Lung (tissue), 12 donors: Measurements from ENCODE around the gene TSR3. TPM values are rescaled to one million over a fixed set of nuclear protein-coding genes. Genes with fewer than 3 reads are reported as not detected.

Experiments used
- ATAC-seq: fragments of 200-7000 bp; cut with Tn5 transposase; one replicate; pipeline ENCODE4 v1.9.1; 2020; ENCODE audit warnings: moderate number of reproducible peaks; ENCODE audit not compliant: insufficient read depth, low FRiP score
- DNase-seq, 3 donors: peaks; one replicate each; pipeline ENCODE4 v3.0.0-alpha.2; 2013 to 2017
- H3K27ac ChIP-seq, 2 donors: one replicate each; pipeline ENCODE4 v1.5.1; 2013; ENCODE audit warnings: mild to moderate bottlenecking in 2 of 2, moderate library complexity in 2 of 2, control low read depth in 1 of 2, inconsistent platforms in 1 of 2, low read depth in 1 of 2, low read length in 1 of 2
- H3K27me3 ChIP-seq, 3 donors: one replicate each; pipeline ENCODE4 v1.5.1; 2013; ENCODE audit warnings: low read length in 2 of 3; ENCODE audit not compliant: control insufficient read depth in 3 of 3, insufficient read depth in 3 of 3
- H3K36me3 ChIP-seq, 4 donors: one replicate each; pipeline ENCODE4 v1.5.1; 2013; ENCODE audit warnings: low read length in 4 of 4, mild to moderate bottlenecking in 1 of 4, moderate library complexity in 1 of 4; ENCODE audit not compliant: control insufficient read depth in 4 of 4, insufficient read depth in 4 of 4
- H3K4me1 ChIP-seq, 5 donors: one replicate each; pipeline ENCODE4 v1.5.1; 2013; ENCODE audit warnings: low read length in 5 of 5, mild to moderate bottlenecking in 2 of 5, moderate library complexity in 1 of 5; ENCODE audit not compliant: control insufficient read depth in 5 of 5, insufficient read depth in 5 of 5
- H3K4me3 ChIP-seq: one replicate; pipeline ENCODE4 v1.5.1; 2013; ENCODE audit warnings: mild to moderate bottlenecking, control low read depth, moderate library complexity
- H3K9ac ChIP-seq, 2 donors: one replicate each; pipeline ENCODE4 v1.5.1; 2013; ENCODE audit warnings: low read length in 2 of 2, control low read depth in 1 of 2; ENCODE audit not compliant: insufficient read depth in 1 of 2
- H3K9me3 ChIP-seq, 4 donors: one replicate each; pipeline ENCODE4 v1.5.1; 2013; ENCODE audit warnings: low read length in 3 of 4, mild to moderate bottlenecking in 1 of 4, moderate library complexity in 1 of 4; ENCODE audit not compliant: control insufficient read depth in 4 of 4, insufficient read depth in 3 of 4
- WGBS, 2 donors: extraction: QIAGEN DNeasy Blood & Tissue Kit; methylation state at CpG; one replicate each; pipeline ENCODE4 v1.1.7; 2013; 5-methylcytosine and 5-hydroxymethylcytosine counted together
- polyA plus RNA-seq, 2 donors: library from polyadenylated mRNA; stranded (reverse); fragments of 200-250 nt; gene quantifications; one replicate each; pipeline ENCODE4 v1.2.1, GENCODE V29; 2013
- total RNA-seq, 2 donors: library from RNA; depleted of rRNA in 1 of 2; stranded (reverse); fragments of >200 nt in 1 of 2; gene quantifications; one replicate each; pipeline ENCODE4 v1.2.1, GENCODE V29; 2014 to 2021
- TF ChIP-seq, protein P1 (sequence below): IDR thresholded peaks from 2 replicates; pipeline ENCODE4 v1.5.1; 2012; ENCODE audit warnings: mild to moderate bottlenecking; ENCODE audit errors: control extremely low read depth, extremely low read depth
- donor health status: control.
- donor health status: control.
- donor health status: Bipolar disorder and iron deficiency.
- donor health status: healthy.
- donor health status: DM: yes; HTN: yes; CAD: no.

The TSR3 gene
- total and polyA plus RNA-seq, 4 donors = 32.5 to 66.4 (median 56.6) TPM

DNA sequence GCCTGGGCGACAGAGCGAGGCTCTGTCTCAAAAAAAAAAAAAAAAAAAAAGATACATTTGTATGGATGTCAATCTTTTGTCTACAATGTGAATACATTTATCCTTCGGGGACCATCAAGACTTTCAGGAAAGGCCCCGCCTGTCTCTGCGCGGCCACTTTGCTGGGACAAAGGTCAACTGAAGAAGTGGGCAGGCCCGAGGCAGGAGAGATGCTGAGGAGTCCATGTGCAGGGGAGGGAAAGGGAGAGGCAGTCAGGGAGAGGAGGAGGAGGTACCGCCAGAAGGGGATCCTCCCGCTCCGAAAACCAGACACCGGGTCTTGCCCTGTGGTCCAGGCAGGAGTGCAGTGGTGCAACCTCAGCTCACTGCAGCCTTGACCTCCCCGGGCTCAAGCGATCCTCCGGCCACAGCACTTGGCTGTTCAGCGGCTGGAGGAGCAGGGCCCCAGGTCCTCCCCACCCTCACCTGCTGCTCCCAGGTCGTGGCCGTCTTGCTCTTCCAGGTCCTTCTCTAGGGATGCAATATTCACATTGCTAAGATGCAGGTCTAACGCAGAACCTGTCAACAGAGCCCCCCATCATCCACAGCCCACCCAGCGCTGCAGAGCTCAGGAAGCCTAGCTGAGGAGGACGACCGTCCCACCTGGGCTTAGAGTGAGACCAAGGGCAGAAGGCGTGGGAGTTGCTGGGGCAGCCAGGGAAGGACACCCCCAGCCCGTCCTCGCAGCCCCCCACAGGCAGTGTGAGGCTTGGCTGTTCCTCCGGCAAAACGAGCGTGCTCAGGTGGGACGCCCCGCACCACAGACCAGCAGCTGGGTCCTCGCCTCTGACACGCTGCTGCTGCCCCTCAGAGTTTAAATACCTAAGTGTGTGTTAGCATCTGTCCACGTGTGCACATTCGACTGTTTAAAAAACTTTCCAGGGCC is 19.6 kb upstream of the TSR3 start:
- ATAC-seq (no peak), DNase-seq (no peak)
- H3K4me3 ChIP-seq = no peak overlapping the region
- no peak overlapping the region for H3K9ac ChIP-seq
- no peaks in the 10 kb centered on the region for H3K27me3 ChIP-seq
- H3K36me3 ChIP-seq = peaks cover 0 to 48% (median 10%) of the 10 kb centered on the region in 4 donors
- H3K9me3 ChIP-seq = no peaks in the 10 kb centered on the region
- H3K27ac ChIP-seq = no peak overlapping the region
- WGBS, 2 donors = 93 to 94% methylated on average over 33 of the region's 33 CpGs
- no peaks in the 10 kb centered on the region for H3K4me1 ChIP-seq
- TF ChIP-seq, protein P1, sequence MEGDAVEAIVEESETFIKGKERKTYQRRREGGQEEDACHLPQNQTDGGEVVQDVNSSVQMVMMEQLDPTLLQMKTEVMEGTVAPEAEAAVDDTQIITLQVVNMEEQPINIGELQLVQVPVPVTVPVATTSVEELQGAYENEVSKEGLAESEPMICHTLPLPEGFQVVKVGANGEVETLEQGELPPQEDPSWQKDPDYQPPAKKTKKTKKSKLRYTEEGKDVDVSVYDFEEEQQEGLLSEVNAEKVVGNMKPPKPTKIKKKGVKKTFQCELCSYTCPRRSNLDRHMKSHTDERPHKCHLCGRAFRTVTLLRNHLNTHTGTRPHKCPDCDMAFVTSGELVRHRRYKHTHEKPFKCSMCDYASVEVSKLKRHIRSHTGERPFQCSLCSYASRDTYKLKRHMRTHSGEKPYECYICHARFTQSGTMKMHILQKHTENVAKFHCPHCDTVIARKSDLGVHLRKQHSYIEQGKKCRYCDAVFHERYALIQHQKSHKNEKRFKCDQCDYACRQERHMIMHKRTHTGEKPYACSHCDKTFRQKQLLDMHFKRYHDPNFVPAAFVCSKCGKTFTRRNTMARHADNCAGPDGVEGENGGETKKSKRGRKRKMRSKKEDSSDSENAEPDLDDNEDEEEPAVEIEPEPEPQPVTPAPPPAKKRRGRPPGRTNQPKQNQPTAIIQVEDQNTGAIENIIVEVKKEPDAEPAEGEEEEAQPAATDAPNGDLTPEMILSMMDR = no peak

DNA sequence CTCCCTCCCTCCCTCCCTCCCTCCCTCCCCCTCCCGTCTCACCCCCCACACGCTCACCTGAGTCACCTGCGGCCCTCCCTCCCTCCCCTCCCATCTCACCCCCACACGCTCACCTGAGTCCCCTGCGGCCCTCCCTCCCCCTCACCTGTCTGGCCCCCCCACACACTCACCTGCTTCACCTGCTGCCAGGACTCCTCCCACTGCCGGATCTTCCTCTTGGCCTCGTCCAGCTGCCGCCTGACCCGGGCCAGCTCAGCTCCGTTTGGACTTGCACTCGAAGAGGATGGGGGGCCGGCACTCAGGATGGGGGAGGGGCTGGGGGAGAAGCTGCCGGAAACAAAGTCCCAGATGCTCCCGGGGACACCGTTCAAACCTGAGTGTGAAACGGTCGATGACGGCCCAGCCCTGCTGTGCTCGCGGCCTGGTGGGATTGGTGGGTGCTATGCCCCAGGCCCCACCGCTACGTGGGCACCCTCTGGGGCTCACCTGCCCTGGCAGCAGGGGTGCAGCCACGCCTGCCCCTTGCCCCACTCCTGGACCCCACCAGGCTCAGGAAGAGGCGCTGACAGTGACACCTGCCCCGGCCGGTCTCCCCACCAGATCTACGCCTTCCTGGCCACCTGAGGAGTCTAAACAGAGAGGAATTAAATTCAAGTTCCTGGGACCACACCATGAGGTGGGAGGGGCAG is 16.0 kb upstream of the TSR3 start:
- TF ChIP-seq, protein P1 = no peak
- 90 to 91% methylated on average over 22 to 27 of the region's 27 CpGs for WGBS, 2 donors
- no peak overlapping the region for H3K27ac ChIP-seq
- no peaks in the 10 kb centered on the region for H3K27me3 ChIP-seq
- no peaks in the 10 kb centered on the region for H3K9me3 ChIP-seq
- H3K9ac ChIP-seq = no peak overlapping the region
- H3K36me3 ChIP-seq = peaks cover 0 to 54% (median 21%) of the 10 kb centered on the region in 4 donors
- ATAC-seq = no peak
- no peaks in the 10 kb centered on the region for H3K4me1 ChIP-seq
- no peak for DNase-seq
- H3K4me3 ChIP-seq = no peak overlapping the region

- no peak for ATAC-seq
- Histone ChIP-seq H3K4me3 (no peak overlapping the region), H3K27ac (no peak overlapping the region), H3K9ac (no peak overlapping the region), H3K27me3 (no peaks in the 10 kb centered on the region), H3K9me3 (no peaks in the 10 kb centered on the region), H3K36me3 (peaks cover 3 to 62% (median 24%) of the 10 kb centered on the region in 4 donors), H3K4me1 (no peaks in the 10 kb centered on the region)
- WGBS, 2 donors = 92% methylated on average over 19 to 24 of the region's 24 CpGs
- no peak for DNase-seq
- TF ChIP-seq, protein P1 = no peak
These were observed 15.1 kb upstream of the TSR3 start for GRCh38 chr16:1366712-1367299.
